Renal cortical epithelial cell (primary cell): ENCODE measurements around the gene RPL7L1. TPM values are rescaled to one million over a fixed set of nuclear protein-coding genes. Genes with fewer than 3 reads are reported as not detected.
"Not testable (repeated sequence)": the region's sequence is repeated elsewhere in the genome, so short reads cannot be mapped to it uniquely, and the experiment has no call there.

Experiments used
- DNase-seq: peaks from one replicate; pipeline ENCODE4 v3.0.0-alpha.2; 2011; ENCODE audit warnings: low read depth
- total RNA-seq: library from RNA; depleted of rRNA; stranded (reverse); fragments of >200 nt; gene quantifications from 2 replicates; pipeline ENCODE4 v1.2.3, GENCODE V29; 2014

Gene RPL7L1
- total RNA-seq, 1 donor from 2014 or later: 150 TPM

DNA sequence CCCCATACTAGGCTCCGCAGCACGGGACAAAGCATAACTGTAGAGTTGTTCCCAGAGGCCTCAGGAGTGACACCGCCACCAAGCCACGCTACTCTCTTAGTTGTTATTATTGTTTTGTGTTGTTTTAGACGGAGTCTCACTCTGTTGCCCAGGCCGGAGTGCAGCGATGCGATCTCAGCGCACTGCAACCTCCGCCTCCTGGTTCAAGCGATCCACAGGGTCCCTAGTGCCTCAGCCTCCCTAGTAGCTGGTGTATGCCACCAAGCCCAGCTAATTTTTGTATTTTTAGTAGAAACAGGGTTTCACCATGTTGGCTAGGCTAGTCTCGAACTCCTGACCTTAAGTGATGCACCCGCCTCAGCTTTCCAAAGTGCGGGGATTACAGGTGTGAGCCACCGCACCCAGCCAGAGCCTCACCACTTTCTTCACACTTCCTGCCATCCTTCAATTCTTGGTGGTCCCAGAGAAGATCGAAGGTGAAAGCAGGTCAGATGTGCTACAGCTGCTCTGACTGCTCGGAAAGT is 11.8 kb downstream of the RPL7L1 start:
- DNase-seq: no peak

DNA sequence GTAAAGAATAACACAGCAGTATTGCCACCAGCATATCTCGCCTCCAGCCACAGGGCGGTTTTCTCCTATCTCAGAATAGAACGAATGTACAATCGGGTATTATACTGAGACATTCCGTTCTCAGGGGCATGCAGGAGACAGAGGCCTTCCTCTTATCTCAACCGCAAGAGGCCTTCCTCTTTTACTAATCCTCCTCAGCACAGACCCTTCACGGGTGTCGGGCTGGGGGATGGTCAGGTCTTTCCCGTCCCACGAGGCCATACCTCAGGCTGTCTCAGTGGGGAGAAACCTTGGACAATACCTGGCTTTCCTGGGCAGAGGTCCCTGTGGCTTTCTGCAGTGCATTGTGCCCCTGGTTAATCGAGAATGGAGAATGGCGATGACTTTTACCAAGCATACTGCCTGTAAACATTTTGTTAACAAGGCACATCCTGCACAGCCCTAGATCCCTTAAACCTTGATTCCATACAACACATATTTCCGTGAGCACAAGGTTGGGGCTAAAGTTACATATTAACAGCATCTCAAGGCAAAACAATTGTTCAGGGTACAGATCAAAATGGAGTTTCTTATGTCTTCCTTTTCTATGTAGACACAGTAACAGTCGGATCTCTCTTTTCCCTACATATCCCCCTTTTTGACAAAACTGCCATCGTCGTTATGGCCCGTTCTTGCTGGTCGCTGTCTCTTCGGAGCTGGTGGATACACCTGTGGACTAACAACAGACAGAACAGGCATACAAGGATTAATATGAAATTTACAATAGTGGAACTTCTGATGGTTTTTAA is 14.8 kb downstream of the RPL7L1 start:
- not testable (repeated sequence) for DNase-seq

DNA sequence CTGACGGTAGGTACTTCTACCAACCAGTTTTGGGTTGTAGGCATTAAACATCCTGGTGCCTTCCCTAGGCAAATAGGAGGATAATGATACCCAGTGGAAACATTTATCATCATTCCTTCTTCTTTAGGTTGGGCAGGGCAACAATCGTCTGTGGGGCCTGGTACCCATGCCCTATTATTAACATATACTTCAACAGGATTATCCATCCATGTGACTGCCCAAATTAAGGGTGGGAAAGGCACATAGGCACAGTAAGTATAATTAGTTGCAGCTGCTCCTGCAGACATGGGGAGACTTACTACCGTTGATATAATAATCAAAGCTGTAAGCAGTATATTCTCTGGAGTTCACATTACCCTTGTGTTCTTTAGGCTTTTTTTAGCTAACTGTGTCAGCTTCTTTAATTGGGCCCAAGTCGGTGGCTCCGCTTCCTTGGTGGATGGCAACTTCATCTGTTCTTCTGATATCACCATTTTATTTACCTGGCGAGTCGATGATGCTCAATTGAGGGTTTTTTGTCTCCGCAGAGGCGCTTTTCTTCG is 16.8 kb downstream of the RPL7L1 start:
- DNase-seq: no peak

DNA sequence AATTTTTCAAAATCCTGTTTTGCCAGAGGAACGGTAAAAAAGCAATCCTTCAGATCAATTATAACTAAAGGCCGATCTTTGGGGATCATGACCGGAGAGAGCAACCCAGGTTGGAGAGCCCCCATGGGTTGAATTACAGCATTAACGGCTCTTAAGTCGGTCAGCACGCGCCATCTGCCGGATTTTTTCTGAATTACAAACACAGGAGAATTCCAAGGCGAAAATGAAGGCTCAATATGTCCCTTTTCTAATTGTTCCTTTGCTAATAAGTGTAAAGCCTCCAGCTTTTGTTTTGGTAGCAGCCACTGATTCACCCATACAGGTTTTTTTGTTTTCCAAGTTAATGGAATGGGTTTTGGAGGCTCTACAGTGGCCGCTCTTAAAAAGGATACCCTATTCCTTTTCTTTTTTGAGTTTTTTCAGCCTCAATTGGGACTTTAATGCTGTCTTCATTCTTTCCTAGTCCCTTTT is 19.5 kb downstream of the RPL7L1 start:
- peak; percentile 54 for DNase-seq

DNA sequence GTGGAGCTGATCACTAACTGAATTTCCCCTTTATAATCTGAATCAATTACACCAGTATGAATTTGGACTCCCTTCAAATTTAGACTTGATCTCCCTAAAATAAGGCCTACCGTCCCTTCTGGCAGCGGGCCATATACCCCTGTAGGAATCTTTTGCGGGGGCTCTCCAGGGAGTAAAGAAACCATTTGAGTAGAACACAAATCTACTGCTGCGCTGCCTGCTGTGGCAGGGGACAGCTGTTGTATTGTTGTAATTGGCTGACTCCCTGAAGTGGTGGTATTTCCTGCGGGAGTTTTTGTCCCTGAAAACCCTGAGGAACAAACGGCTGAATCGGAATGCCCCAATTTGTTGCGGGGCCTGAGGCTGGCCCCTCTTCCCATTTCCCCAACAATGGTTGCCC is 20.5 kb downstream of the RPL7L1 start:
- no peak for DNase-seq

DNA sequence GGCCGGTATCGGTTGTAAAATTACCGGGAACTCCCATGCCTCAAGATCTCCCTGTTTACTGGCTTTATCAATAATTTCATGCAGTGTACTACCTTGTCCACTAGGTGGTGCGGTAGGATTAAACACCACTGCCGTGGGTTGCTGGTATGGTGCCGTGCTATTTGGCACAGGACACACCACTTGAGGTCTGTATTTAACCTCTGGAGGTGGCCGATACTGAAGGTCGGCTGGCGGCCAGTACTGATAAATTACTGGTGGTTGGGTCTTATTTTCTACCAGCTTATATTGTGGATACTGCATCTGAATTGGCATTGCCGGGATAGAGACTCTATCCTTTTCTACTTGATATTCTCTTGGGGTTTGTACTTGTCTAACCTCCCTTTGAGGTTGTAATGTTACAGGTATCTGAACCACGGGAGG is 22.1 kb downstream of the RPL7L1 start:
- peak; percentile 78 for DNase-seq

DNA sequence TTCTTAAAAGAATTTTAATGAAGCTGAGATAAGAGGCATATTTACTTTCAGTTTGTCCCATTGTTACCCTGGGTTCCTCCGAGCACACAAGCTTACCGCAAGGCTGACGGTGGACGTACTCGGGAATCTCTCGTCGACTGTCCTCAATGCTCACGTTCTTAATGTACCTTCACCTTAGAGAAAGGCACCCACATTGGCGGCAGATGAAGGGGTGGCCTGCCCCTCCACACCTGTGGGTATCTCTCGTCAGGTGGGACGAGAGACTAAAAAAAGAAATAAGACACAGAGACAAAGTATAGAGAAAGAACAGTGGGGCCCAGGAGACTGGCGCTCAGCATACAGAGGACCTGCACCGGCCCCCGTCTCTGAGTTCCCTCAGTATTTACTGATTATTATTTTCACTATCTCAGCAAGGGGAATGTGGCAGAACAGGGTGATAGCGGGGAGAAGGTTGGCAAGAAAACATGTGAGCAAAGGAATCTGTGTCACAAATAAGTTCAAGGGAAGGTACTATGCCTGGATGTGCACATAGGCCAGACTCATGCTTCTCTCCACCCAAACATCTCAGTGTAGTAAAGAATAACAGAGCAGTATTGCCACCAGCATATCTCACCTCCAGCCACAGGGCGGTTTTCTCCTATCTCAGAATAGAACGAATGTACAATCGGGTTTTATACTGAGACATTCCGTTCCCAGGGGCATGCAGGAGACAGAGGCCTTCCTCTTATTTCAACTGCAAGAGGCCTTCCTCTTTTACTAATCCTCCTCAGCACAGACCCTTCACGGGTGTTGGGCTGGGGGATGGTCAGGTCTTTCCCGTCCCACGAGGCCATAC is 23.2 kb downstream of the RPL7L1 start:
- not testable (repeated sequence) for DNase-seq

DNA sequence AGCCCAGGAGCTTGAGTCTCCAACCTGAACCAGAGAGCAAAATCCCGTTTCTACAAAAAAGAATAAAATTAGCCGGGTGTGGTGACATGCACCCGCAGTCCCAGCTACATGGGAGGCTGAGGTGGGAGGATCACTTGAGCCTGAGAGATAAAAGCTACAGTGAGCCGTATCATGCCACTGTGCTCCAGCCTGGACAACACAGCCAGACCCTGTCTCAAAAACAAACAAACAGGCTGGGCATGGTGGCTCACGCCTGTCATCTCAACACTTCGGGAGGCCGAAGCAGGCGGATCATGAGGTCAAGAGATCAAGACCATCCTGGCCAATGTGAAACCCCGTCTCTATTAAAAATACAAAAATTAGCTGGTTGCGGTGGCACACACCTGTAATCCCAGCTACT is 25.1 kb downstream of the RPL7L1 start:
- no peak for DNase-seq

DNA sequence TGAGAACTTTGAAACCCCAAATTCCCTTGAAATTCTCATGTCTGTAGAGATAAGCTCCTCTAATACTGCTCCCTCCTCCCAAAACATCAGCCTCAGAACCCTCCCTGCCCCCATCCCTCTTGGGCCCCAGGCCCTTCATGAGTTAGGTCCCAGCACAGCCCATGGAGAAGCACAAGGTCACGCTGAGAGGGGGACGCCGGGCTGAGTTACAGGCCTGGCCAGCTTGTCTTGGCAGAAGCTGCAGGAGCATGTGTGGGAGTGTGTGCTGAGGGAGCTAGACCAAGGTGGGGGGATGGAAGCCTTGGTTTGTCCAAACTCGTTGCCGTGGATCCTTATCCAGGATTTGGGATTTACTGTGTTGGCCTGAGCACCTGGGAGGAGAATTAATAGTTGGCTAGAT is 27.9 kb downstream of the RPL7L1 start:
- DNase-seq: no peak

DNA sequence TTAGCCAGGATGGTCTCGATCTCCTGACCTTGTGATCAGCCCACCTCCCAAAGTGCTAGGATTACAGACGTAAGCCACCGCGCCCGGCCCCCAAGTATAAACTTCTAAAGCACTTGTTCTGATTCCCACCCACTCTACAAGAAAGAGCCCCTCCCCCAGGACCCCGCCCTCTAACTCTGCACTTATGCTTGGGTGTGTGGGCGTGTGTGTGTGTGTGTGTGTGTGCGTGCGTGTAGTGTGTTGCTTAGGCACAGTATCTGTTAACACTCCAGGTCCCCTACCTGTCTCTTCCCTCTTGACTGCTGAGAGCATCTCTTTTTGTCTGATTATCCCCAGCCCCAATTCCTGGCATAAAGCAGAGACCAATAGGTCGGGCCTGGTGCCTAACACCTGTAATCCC is 30.4 kb downstream of the RPL7L1 start:
- DNase-seq: no peak

DNA sequence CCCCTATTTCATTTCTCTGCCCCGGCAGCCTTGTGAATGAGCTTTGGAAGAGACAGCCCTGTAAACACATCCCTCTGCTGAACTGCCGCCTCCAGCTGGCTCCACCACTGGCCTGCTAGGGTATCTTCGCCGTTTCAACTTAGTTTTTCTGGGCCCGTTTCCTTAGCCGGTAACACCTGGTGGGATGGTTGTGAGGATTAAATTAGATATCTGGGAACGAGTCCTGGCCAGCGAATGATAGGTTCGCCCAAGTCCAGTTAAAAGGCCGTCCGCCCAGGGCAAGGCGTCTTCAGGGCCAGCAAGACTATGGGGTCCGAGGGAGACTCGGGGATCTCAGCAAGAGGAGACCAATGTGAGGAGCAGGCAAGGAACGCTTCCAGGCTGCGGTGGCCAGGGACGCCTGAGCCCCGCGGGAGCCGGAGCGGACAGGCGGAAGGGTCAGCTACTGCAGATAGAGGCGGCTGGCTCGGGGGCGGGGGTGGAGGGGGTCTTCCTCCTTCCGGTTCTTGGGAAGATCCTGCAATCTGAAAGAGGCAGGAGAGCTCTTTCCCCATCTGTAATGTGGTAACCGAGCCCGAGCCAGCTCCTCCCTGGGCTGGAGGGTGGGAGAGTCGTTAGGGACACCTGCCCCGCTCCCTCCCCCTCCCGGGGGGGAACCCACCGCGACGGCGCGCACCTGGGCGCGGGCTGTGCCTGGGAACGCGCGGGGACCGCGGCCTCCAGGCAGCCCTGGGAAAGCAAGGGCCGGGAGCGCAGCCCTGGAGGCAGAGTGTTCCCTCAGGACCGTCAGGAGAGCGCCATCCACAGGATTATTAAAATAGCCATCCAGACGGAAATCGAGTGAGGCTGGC is 32.0 kb downstream of the RPL7L1 start:
- DNase-seq: no peak

DNA sequence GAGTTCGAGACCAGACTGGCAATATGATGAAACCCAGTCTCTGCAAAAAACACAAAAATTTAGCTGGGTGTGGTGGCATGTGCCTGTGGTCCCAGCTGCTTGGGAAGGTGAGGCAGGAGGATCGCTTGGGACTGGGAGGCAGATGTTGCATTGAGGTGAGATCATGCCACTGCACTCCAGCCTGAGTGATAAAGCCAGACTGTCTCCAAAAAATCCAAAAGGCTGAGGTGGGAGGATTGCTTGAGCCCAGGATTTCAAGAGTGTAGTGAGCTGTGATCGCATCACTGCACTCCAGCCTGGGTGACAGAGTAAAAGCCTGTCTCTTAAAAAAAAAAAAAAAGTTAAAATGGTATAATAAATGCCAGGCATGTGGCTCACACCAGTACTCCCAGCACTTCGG is 35.1 kb downstream of the RPL7L1 start:
- no peak for DNase-seq

DNA sequence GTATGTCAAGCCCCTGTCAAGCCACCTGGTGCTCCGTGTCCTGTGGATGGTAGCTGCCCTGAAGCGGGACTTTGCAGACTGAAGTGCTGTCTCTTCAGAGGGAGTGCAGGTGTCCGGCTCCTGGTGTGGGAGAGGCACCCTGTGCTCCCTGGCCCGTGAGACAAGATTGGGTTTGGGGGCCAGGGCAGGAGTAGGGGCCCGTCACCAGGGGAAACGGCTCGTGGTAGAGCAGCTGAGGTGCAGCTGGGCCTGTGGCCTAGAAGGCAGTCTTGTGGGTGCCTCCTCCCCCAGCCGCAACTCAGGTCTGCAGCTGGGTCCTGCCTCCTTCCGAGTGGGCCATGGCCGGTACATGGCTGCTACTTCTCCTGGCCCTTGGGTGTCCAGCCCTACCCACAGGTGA is 36.3 kb downstream of the RPL7L1 start, which contains the start of gene PTCRA:
TSS of gene PTCRA (plus strand) at position 322 of the 400 bp plus-strand sequence. CDS start at position 339, 17 bp downstream.
- DNase-seq: no peak

DNA sequence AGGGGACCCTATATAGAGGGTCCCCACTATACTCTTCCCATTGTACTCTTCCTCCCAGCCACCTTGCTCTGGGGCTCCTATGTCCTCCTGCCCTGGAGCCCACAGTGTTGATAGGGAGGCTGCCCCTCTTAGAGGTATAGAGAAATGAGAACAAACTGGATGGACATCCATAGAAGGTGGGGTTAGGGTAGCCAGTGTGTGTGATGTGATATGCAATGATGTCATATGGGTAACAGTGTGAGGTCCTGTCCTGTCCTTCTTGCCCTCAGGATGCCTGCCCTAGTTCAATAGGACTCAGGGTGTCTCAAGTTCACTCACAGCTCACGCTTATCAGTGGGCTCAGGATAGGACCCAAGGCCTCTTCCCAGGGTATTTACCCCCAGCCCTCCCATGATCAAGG is 36.9 kb downstream of the RPL7L1 start:
- no peak for DNase-seq

DNA sequence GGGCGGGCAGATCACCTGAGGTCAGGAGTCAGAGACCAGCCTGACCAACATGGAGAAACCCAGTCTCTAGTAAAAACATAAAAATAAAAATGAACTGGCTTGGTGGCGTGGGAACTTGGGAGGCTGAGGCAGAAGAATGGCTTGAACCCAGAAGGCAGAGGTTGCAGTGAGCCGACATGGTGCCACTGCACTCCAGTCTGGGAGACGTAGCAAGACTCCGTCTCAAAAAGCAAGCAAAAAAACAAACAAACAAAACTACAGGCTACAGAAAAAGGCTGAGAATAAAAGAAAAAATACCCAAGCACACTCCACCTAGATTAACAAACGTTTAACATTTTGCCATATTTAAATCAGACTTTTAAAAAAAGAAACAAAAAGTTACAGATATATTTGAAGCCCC is 42.4 kb downstream of the RPL7L1 start:
- DNase-seq: no peak

DNA sequence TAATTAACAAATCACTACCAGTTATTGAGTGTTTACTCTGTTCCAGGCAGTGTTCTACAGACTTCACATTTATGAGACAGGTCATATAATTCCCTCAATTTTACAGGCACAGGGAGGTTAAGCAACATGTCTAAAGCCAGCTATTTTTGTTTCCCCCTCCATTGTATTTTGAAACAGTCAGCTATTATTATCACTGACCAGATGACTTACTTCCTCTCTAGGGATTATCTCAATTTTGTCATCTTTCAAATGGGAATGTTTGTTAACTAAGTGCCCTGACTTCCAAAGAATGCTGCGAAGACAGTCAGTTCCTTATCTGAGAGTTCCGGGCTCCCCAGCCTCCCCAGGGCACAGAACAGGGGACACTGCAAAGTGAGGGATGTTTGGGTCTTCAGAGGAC is 44.2 kb downstream of the RPL7L1 start:
- DNase-seq: no peak

DNA sequence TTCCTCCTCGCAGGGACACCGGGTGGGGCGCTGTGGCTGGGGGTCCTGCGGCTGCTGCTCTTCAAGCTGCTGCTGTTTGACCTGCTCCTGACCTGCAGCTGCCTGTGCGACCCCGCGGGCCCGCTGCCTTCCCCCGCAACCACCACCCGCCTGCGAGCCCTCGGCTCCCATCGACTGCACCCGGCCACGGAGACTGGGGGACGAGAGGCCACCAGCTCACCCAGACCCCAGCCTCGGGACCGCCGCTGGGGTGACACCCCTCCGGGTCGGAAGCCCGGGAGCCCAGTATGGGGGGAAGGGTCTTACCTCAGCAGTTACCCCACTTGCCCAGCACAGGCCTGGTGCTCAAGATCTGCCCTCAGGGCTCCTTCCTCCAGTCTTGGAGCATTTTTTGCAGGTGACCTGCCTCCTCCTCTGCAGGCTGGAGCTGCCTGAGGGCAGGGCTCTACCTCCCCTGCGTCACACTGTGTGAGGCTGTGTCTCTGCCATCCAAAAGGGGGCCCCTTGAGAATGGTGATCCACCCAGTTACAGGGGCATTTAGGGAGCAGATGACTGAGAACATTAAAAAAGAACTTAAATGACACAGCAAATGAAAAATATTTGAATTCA is 45.9 kb downstream of the RPL7L1 start:
- no peak for DNase-seq

DNA sequence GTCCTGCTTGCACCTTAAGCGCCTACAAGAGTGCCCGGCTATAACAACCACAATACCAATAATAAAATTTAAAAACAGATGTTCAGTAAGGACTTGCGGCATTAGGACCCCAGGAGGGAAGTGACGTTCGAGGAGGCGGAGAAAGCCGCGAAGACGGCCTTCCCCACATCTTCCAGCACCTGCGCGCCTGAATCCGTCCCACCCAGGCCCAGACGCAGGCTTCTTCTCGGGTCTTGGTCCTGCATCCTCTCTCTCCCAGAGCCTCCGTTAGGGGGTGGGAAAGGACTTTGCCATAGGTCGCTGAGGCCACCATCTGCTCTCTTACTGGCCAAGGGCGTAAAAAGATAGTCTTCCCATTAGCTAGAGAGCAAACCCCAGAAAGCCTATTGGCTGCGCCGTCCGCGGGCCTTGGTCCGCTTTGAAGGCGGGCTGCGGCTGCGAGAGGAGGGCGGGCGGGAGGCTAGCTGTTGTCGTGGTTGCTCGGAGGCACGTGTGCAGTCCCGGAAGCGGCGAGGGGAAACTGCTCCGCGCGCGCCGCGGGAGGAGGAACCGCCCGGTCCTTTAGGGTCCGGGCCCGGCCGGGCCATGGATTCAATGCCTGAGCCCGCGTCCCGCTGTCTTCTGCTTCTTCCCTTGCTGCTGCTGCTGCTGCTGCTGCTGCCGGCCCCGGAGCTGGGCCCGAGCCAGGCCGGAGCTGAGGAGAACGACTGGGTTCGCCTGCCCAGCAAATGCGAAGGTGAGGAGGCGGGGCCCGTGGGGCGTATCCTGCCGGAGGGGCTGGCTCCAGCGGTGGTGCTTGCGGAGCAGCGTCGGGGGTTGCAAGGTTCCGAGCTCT is 49.8 kb downstream of the RPL7L1 start, which contains the start of gene CNPY3:
TSS of gene CNPY3 (plus strand) at position 495 of the 835 bp plus-strand sequence. CDS start at position 586, 91 bp downstream.
- peak; percentile 97 for DNase-seq

DNA sequence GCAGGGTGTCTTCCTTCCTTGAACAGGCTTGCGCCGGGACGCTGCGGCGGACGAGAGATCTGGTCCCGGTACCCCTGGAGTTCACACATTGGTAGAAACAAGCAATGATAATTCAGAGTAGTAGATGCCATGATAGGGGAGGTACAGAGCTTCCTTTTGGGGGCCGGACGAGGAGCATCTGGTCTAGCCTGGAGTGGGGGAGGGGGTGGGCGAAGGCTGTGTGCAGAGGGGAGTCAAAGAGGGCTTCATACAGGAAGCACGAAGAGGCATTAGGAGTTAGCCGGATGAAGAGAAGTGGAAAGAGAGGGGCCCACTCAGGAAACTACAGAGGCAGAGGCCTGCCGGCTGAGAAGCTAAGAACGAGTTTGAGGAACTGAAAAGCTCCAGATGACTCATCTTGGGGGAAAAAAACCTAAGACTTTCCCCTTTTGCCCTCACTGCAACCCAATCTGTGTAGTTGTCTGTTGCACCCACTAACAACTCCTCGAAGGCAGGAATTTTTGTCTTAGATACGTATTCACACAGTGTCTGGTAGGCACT is 50.5 kb downstream of the RPL7L1 start:
- DNase-seq: peak; percentile 69

DNA sequence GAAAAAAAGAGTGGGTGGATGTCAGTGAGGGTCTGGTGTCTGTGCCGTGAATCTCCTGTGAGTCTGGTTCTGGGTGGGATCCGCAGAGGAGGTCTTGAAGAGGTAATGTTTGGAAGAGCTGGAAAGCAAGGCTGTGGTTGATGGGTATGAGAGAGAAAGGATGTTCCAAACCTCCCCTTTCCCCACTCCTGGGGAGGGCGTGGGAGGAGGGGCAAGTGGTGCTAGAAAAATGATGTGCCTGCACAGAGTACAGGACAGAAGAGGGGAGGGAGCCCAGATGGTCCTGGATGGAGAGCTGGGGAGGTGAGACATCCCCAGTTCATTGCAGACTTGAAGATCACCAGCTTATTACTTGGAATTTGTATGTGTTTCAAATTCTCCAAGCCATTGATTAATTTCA is 53.0 kb downstream of the RPL7L1 start:
- no peak for DNase-seq
